Measurements from ENCODE around the gene TPRA1.
"Not testable (repeated sequence)": the region's sequence is repeated elsewhere in the genome, so short reads cannot be mapped to it uniquely, and the experiment has no call there.

TPRA1 gene

GRCh38 chr3:127615631-127616305 is 25.2 kb upstream of the TPRA1 start:
- no peak for DNase-seq

GRCh38 chr3:127614928-127615589 is 24.5 kb upstream of the TPRA1 start:
- DNase-seq = no peak

GRCh38 chr3:127613406-127613805 is 22.9 kb upstream of the TPRA1 start:
- DNase-seq = no peak

GRCh38 chr3:127612966-127613365 is 22.4 kb upstream of the TPRA1 start:
- no peak for DNase-seq

- no peak for DNase-seq
These were observed 20.7 kb upstream of the TPRA1 start for GRCh38 chr3:127611251-127611650.

- DNase-seq = no peak
These were observed 19.6 kb upstream of the TPRA1 start for GRCh38 chr3:127610105-127610504.

- no peak for DNase-seq
These were observed 17.8 kb upstream of the TPRA1 start for GRCh38 chr3:127608362-127608718.

GRCh38 chr3:127607675-127608361 is 17.3 kb upstream of the TPRA1 start:
- DNase-seq = no peak

- DNase-seq = no peak
These were observed 16.6 kb upstream of the TPRA1 start for GRCh38 chr3:127606981-127607595.

- DNase-seq = no peak
These were observed 15.7 kb upstream of the TPRA1 start for GRCh38 chr3:127606086-127606805.

GRCh38 chr3:127605547-127605946 is 15.0 kb upstream of the TPRA1 start:
- DNase-seq = not testable (repeated sequence)

GRCh38 chr3:127604546-127605165 is 14.1 kb upstream of the TPRA1 start:
- DNase-seq = no peak

GRCh38 chr3:127604035-127604434 is 13.5 kb upstream of the TPRA1 start:
- no peak for DNase-seq

- DNase-seq = no peak
These were observed 10.4 kb upstream of the TPRA1 start for GRCh38 chr3:127600749-127601456.

- DNase-seq = no peak
These were observed 8.5 kb upstream of the TPRA1 start for GRCh38 chr3:127598841-127599570.

GRCh38 chr3:127597020-127597771 is 6.7 kb upstream of the TPRA1 start:
- no peak for DNase-seq

GRCh38 chr3:127595303-127595702 is 4.8 kb upstream of the TPRA1 start:
- no peak for DNase-seq

- DNase-seq = no peak
These were observed 2.6 kb upstream of the TPRA1 start for GRCh38 chr3:127593178-127593577.

GRCh38 chr3:127590282-127590592 is 296 bp downstream of the TPRA1 start:
- no peak for DNase-seq

- DNase-seq = no peak
These were observed 792 bp downstream of the TPRA1 start for GRCh38 chr3:127589600-127590281.
